OCI-LY3 (cell line): Measurements from ENCODE around the gene OBSCN.

Experiments
- EZH2phosphoT487 ChIP-seq: fragments of 200-600 bp; shearing (Covaris generic); IDR thresholded peaks from 2 replicates; pipeline ENCODE4 v1.6.1; 2018; ENCODE audit warnings: antibody characterized with exemption, mixed run types, low read depth
- TF ChIP-seq, protein P1 (sequence below): fragments of 200-600, 300-600 bp; sonication (generic); IDR thresholded peaks from 2 replicates; pipeline ENCODE4 v1.5.1; 2014; ENCODE audit warnings: antibody characterized with exemption, low read length, low read depth

DNA sequence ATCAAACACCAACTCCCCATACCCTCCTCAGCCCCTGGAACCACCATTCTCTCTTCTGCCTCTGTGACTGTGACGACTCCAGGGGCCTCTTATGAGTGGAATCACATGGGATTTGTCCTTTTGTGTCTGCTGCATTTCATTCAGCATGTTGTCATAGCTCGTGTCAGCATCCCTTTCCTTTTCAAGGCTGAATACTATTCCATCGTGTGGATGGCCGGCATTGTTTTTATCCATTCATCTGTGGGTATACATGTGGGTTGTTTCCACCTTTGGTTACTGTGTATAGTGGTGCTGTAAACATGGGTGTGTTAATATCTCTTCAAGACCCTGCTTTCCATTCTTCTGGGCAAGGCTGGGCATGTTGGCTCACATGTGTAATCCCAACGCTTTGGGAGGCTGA is 17.1 kb upstream of the OBSCN start:
- TF ChIP-seq, protein P1, sequence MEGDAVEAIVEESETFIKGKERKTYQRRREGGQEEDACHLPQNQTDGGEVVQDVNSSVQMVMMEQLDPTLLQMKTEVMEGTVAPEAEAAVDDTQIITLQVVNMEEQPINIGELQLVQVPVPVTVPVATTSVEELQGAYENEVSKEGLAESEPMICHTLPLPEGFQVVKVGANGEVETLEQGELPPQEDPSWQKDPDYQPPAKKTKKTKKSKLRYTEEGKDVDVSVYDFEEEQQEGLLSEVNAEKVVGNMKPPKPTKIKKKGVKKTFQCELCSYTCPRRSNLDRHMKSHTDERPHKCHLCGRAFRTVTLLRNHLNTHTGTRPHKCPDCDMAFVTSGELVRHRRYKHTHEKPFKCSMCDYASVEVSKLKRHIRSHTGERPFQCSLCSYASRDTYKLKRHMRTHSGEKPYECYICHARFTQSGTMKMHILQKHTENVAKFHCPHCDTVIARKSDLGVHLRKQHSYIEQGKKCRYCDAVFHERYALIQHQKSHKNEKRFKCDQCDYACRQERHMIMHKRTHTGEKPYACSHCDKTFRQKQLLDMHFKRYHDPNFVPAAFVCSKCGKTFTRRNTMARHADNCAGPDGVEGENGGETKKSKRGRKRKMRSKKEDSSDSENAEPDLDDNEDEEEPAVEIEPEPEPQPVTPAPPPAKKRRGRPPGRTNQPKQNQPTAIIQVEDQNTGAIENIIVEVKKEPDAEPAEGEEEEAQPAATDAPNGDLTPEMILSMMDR, result no peak
- TF ChIP-seq EZH2phosphoT487, result no peak
